Upper lobe of left lung (tissue), 4 donors: ENCODE measurements around the gene TEKT5.

Source experiments
- CTCF ChIP-seq, 6 experiments: fragments of 450-650 bp in 4 of 6; fragments of 200-600 bp in 2 of 6; sonication (generic) in 2 of 6; IDR thresholded peaks; one replicate each; pipeline ENCODE4 v1.5.1; 2016 to 2019; ENCODE audit warnings: antibody characterized with exemption in 6 of 6
- POLR2A ChIP-seq, 4 donors: fragments of 450-650 bp; IDR thresholded peaks; one replicate each; pipeline ENCODE4 v1.5.1; 2016 to 2017; ENCODE audit warnings: antibody characterized with exemption in 4 of 4, mild to moderate bottlenecking in 2 of 4
- POLR2AphosphoS5 ChIP-seq, 2 donors: sonication (generic); formaldehyde crosslinking; IDR thresholded peaks; one replicate each; pipeline ENCODE4 v1.5.1; 2017; ENCODE audit warnings: antibody characterized with exemption in 2 of 2

- TF ChIP-seq CTCF (IDR thresholded peaks at IDR 0.05) (no peak), POLR2A (IDR thresholded peaks at IDR 0.05) (no peak), POLR2AphosphoS5 (IDR thresholded peaks at IDR 0.05) (no peak)
Observed at GRCh38 chr16:10646228-10646580, 48.5 kb downstream of the TEKT5 start.
